Neural crest cell (in vitro differentiated cells): ENCODE measurements around the gene CDX1. TPM values are rescaled to one million over a fixed set of nuclear protein-coding genes. Genes with fewer than 3 reads are reported as not detected.

Experiments
- DNase-seq: peaks from one replicate; pipeline ENCODE4 v3.0.0; 2021; ENCODE audit warnings: low read depth, mixed read lengths, low spot score
- H3K27ac Mint-ChIP-seq: one replicate; pipeline ENCODE4 v1.8.0; 2021; ENCODE audit warnings: mild to moderate bottlenecking, mixed read lengths; ENCODE audit not compliant: unreplicated experiment
- H3K27me3 Mint-ChIP-seq: 2 replicates; pipeline ENCODE4 v1.8.0; 2021; ENCODE audit warnings: low read depth, mild to moderate bottlenecking, mixed read lengths
- H3K36me3 Mint-ChIP-seq: 2 replicates; pipeline ENCODE4 v1.8.0; 2021; ENCODE audit warnings: low read depth, mild to moderate bottlenecking, mixed read lengths
- H3K4me1 Mint-ChIP-seq: 2 replicates; pipeline ENCODE4 v1.8.0; 2021; ENCODE audit warnings: mixed read lengths
- H3K4me3 Mint-ChIP-seq: one replicate; pipeline ENCODE4 v1.8.0; 2021; ENCODE audit warnings: mild to moderate bottlenecking, mixed read lengths
- H3K9me3 Mint-ChIP-seq: 2 replicates; pipeline ENCODE4 v1.8.0; 2021; ENCODE audit warnings: mixed read lengths
- CTCF ChIP-seq: fragments of 200-600 bp; sonication (generic); conservative IDR thresholded peaks from 2 replicates; pipeline ENCODE4 v1.5.0; 2021; ENCODE audit warnings: antibody characterized with exemption, mild to moderate bottlenecking
- total RNA-seq: library from RNA; stranded (reverse); gene quantifications from 2 replicates; pipeline ENCODE4 v1.2.1, GENCODE V29; 2021

Gene CDX1
- total RNA-seq, 1 donor from 2014 or later = not detected

- no peaks in the 10 kb centered on the region for H3K36me3 Mint-ChIP-seq
- peaks cover 27% of the 10 kb centered on the region for H3K4me1 Mint-ChIP-seq
- H3K4me3 Mint-ChIP-seq = no peak overlapping the region
- H3K9me3 Mint-ChIP-seq = no peaks in the 10 kb centered on the region
- DNase-seq = no peak
- H3K27ac Mint-ChIP-seq = peak overlapping the region; percentile 50
- TF ChIP-seq CTCF = no peak
- no peaks in the 10 kb centered on the region for H3K27me3 Mint-ChIP-seq
These were observed 33.8 kb upstream of the CDX1 start for GRCh38 chr5:150132740-150133139.

GRCh38 chr5:150133581-150134197, 32.9 kb upstream of the CDX1 start:
- H3K27me3 Mint-ChIP-seq = no peaks in the 10 kb centered on the region
- no peak overlapping the region for H3K27ac Mint-ChIP-seq
- H3K4me3 Mint-ChIP-seq = peak overlapping the region; percentile 44
- no peaks in the 10 kb centered on the region for H3K36me3 Mint-ChIP-seq
- H3K9me3 Mint-ChIP-seq = no peaks in the 10 kb centered on the region
- TF ChIP-seq CTCF = no peak
- peaks cover 37% of the 10 kb centered on the region for H3K4me1 Mint-ChIP-seq
- no peak for DNase-seq

GRCh38 chr5:150134198-150134588, 32.4 kb upstream of the CDX1 start:
- Mint-ChIP-seq H3K27ac (no peak overlapping the region), H3K4me1 (peaks cover 42% of the 10 kb centered on the region), H3K4me3 (no peak overlapping the region), H3K36me3 (no peaks in the 10 kb centered on the region), H3K9me3 (no peaks in the 10 kb centered on the region), H3K27me3 (no peaks in the 10 kb centered on the region)
- DNase-seq = no peak
- no peak for TF ChIP-seq CTCF

- H3K27me3 Mint-ChIP-seq = no peaks in the 10 kb centered on the region
- H3K27ac Mint-ChIP-seq = no peak overlapping the region
- no peaks in the 10 kb centered on the region for H3K36me3 Mint-ChIP-seq
- H3K4me1 Mint-ChIP-seq = peaks cover 51% of the 10 kb centered on the region
- DNase-seq = no peak
- TF ChIP-seq CTCF = no peak
- no peaks in the 10 kb centered on the region for H3K9me3 Mint-ChIP-seq
- H3K4me3 Mint-ChIP-seq = no peak overlapping the region
These were observed 30.8 kb upstream of the CDX1 start for GRCh38 chr5:150135557-150136304.

GRCh38 chr5:150136305-150137167, 30.0 kb upstream of the CDX1 start:
- no peak for DNase-seq
- Mint-ChIP-seq H3K27me3 (no peaks in the 10 kb centered on the region), H3K9me3 (no peaks in the 10 kb centered on the region), H3K36me3 (no peaks in the 10 kb centered on the region), H3K27ac (no peak overlapping the region), H3K4me1 (peaks cover 52% of the 10 kb centered on the region), H3K4me3 (no peak overlapping the region)
- TF ChIP-seq CTCF = no peak
